Gastrocnemius medialis (tissue), 4 donors: ENCODE measurements around the gene FAM13A. TPM values are rescaled to one million over a fixed set of nuclear protein-coding genes. Genes with fewer than 3 reads are reported as not detected.

ENCODE experiments used
- ATAC-seq, 2 donors: fragments of 150-250 bp; one replicate each; pipeline ENCODE4 v1.9.1; 2016
- DNase-seq, 2 donors: peaks; one replicate each; pipeline ENCODE4 v3.0.0-alpha.2; 2019
- H3K27ac ChIP-seq, 4 donors: fragments of 200-600 bp; sonication (generic); 1 replicate in 1 of 4; 2 replicates in 3 of 4; pipeline ENCODE4 v1.5.1; 2016 to 2018; ENCODE audit warnings: mild to moderate bottlenecking in 2 of 4, moderate library complexity in 1 of 4
- H3K27me3 ChIP-seq, 3 donors: fragments of 200-600 bp; sonication (generic) in 2 of 3; 1 replicate in 1 of 3; 2 replicates in 2 of 3; pipeline versions ENCODE4 v1.5.1 to v1.6.0; 2016 to 2019; ENCODE audit warnings: mild to moderate bottlenecking in 1 of 3, moderate library complexity in 1 of 3
- H3K36me3 ChIP-seq, 2 donors: fragments of 200-600 bp; sonication (generic) in 1 of 2; one replicate each; pipeline ENCODE4 v1.5.1; 2017 to 2018
- H3K4me1 ChIP-seq, 2 donors: fragments of 200-600 bp; sonication (generic) in 1 of 2; one replicate each; pipeline ENCODE4 v1.5.1; 2016 to 2017; ENCODE audit warnings: mild to moderate bottlenecking in 2 of 2
- H3K4me3 ChIP-seq, 4 donors: fragments of 200-600 bp; sonication (generic) in 3 of 4; 1 replicate in 1 of 4; 2 replicates in 3 of 4; pipeline ENCODE4 v1.5.1; 2016 to 2019; ENCODE audit warnings: mild to moderate bottlenecking in 2 of 4
- H3K9me3 ChIP-seq, 3 donors: fragments of 200-600 bp; sonication (generic) in 2 of 3; 1 replicate in 1 of 3; 2 replicates in 2 of 3; pipeline ENCODE4 v1.5.1; 2016 to 2019
- POLR2A ChIP-seq, 2 donors: fragments of 450-650 bp; IDR thresholded peaks; one replicate each; pipeline ENCODE4 v1.6.1; 2017; ENCODE audit warnings: antibody characterized with exemption in 2 of 2, mild to moderate bottlenecking in 2 of 2, moderate library complexity in 2 of 2
- in situ Hi-C, 4 donors: fragments of 200-750 bp; cut with MboI; loops; one replicate each; pipeline versions ENCODE4 v1.15.0 to v1.8.0; 2017; ENCODE audit warnings: low sequenced_read_pairs in 4 of 4
- intact Hi-C: fragments of 100-400 bp; cut with DNase I; formaldehyde crosslinking; loops from one replicate; pipeline ENCODE4 v1.15.1; 2023; ENCODE audit warnings: low total_unique reads
- total RNA-seq, 4 donors: library from RNA; depleted of rRNA; stranded (reverse); fragments of >200 nt; gene quantifications; one replicate each; pipeline versions ENCODE4 v1.1.0 to v1.2.3, GENCODE V29; 2016
- TF ChIP-seq, protein P1 (sequence below), 5 experiments: fragments of 450-650 bp in 3 of 5; fragments of 200-600 bp in 2 of 5; sonication (generic) in 2 of 5; IDR thresholded peaks in 4 of 5; conservative IDR thresholded peaks in 1 of 5; 1 replicate in 4 of 5; 2 replicates in 1 of 5; pipeline ENCODE4 v1.5.1; 2016 to 2019; ENCODE audit warnings: antibody characterized with exemption in 5 of 5, mild to moderate bottlenecking in 3 of 5, moderate library complexity in 3 of 5

FAM13A gene
- total RNA-seq, 4 donors from 2014 or later = 6.7 to 14.1 (median 11.4) TPM

DNA sequence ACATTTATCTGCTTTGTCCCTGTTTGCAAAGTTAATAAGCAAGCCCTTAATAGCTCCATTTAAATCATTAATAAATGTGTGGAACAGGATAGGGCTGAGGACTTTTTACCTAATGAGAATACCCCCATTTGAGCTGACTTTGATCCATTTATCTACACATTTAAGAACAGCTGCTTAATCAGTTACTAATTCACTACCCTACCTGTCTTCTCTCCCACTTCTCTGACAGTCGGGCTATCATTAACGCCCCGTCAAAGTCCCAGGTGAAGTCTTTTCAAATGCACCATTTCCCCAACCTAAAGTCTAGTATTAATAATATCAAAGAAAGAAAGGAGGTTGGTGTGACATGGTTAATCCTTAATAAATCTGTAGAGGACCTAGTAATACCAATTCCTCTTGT, 302.2 kb downstream of the FAM13A start:
- intact Hi-C loops = no loop called here
- Histone ChIP-seq H3K27me3 (no peaks in the 10 kb centered on the region), H3K4me3 (no peak overlapping the region), H3K27ac (no peak overlapping the region), H3K4me1 (peaks cover 9 to 24% of the 10 kb centered on the region in 2 donors), H3K36me3 (peaks cover 0 to 9% of the 10 kb centered on the region in 2 donors), H3K9me3 (no peaks in the 10 kb centered on the region)
- DNase-seq (no peak), ATAC-seq (no peak)
- TF ChIP-seq, protein P1, sequence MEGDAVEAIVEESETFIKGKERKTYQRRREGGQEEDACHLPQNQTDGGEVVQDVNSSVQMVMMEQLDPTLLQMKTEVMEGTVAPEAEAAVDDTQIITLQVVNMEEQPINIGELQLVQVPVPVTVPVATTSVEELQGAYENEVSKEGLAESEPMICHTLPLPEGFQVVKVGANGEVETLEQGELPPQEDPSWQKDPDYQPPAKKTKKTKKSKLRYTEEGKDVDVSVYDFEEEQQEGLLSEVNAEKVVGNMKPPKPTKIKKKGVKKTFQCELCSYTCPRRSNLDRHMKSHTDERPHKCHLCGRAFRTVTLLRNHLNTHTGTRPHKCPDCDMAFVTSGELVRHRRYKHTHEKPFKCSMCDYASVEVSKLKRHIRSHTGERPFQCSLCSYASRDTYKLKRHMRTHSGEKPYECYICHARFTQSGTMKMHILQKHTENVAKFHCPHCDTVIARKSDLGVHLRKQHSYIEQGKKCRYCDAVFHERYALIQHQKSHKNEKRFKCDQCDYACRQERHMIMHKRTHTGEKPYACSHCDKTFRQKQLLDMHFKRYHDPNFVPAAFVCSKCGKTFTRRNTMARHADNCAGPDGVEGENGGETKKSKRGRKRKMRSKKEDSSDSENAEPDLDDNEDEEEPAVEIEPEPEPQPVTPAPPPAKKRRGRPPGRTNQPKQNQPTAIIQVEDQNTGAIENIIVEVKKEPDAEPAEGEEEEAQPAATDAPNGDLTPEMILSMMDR (IDR thresholded peaks at IDR 0.05 in 4 of 5, conservative IDR thresholded peaks at IDR 0.05 in 1 of 5) = no peak
- no peak for TF ChIP-seq POLR2A (IDR thresholded peaks at IDR 0.05)
- in situ Hi-C loops = no loop called here

DNA sequence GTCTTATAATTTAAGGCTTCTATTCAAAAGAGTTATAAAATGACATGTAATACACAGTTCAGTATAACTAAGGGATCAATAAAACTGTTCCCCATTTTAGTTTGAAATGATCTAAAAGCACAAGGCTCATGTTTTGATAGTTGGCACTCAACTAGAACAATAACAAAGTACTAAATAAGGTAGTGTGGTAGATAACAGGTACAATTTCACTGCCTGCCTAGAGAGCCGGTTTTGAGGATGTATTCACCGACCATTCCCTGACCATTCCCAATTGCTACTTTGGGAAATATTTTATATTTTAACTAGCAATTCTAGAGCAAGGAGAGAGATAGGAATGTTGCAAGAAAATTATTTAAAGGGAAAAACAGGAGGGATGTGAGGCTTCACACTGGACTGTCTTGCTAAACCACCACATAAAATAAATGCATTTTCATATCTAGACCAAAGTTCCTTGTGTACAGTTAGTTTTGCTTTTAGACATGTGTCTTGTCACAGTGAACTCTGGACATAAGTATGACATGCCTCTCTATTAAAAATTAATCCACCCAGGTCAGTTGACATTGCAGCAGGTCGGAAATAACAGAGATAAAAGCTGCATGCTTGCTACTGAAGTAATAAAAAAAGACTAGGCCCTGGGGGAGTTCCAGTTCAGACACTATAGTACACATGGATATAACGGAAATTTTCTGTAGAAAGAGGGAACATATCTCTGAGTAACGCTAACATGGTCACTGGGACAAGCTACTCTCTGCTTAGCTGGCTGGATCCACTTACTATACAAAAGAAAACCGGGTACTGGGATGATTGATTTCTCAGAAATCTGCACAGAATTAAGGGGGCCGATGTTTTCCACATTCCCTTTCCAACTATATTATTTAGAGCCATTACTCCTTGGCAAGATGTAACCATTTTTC, 303.1 kb downstream of the FAM13A start:
- Histone ChIP-seq H3K4me3 (no peak overlapping the region), H3K9me3 (no peaks in the 10 kb centered on the region), H3K4me1 (peaks cover under 1 to 16% of the 10 kb centered on the region in 2 donors), H3K36me3 (peaks cover 0 to 18% of the 10 kb centered on the region in 2 donors), H3K27me3 (no peaks in the 10 kb centered on the region), H3K27ac (no peak overlapping the region)
- in situ Hi-C loops (no loop called here), intact Hi-C loops (no loop called here)
- TF ChIP-seq, protein P1 (IDR thresholded peaks at IDR 0.05 in 4 of 5, conservative IDR thresholded peaks at IDR 0.05 in 1 of 5) = no peak
- no peak for TF ChIP-seq POLR2A (IDR thresholded peaks at IDR 0.05)
- ATAC-seq (no peak), DNase-seq (no peak)

DNA sequence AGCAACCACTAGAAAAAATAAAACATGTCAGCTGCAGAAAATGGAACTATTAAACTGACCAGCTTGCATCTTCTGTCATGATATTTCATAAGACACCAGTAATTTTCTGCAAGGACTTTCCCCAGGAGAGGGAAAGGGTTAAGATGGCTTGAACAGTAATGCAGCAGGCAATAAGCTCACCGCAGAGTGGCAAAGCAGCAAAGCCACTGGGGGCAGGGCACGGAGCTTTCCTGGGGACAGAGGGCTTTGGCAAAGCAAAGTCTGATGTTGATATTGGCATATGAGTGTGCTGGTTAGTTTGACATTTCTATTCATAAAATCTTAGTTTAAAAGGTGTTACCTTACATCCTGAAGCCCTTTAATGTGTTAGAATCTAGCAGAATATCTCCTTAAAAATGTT, 304.2 kb downstream of the FAM13A start:
- peaks cover 0 to 29% of the 10 kb centered on the region in 2 donors for H3K36me3 ChIP-seq
- no peak for TF ChIP-seq POLR2A (IDR thresholded peaks at IDR 0.05)
- TF ChIP-seq, protein P1 (IDR thresholded peaks at IDR 0.05 in 4 of 5, conservative IDR thresholded peaks at IDR 0.05 in 1 of 5) = no peak

DNA sequence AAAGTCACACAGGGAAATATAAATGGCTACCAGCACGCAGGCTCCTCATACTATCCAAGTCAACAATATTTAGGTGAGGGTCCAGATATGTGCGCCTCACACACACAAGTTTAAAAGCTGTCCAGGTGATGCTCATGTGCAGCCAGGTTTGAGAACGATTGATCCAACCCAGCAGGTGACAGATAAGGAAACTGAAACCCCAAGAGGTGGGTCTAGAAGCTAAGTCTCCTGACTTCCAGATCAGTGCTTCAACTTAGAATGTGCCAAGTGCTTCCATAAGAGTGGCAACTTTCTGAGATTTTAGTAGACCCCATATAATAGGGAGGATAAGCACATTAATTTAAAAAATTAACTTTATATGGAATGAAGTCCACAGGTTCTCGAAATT, 304.9 kb downstream of the FAM13A start:
- TF ChIP-seq, protein P1 (IDR thresholded peaks at IDR 0.05 in 4 of 5, conservative IDR thresholded peaks at IDR 0.05 in 1 of 5) = no peak
- TF ChIP-seq POLR2A (IDR thresholded peaks at IDR 0.05) = no peak
- ATAC-seq (no peak), DNase-seq (no peak)
- H3K4me1 ChIP-seq = peaks cover 0 to 2% of the 10 kb centered on the region in 2 donors
- H3K27ac ChIP-seq = no peak overlapping the region
- in situ Hi-C loops (no loop called here), intact Hi-C loops (no loop called here)
- H3K36me3 ChIP-seq = peaks cover 0 to 35% of the 10 kb centered on the region in 2 donors
- H3K9me3 ChIP-seq = no peaks in the 10 kb centered on the region
- H3K27me3 ChIP-seq = no peaks in the 10 kb centered on the region
- no peak overlapping the region for H3K4me3 ChIP-seq

More for the DNA sequence above, 304.2 kb downstream of the FAM13A start:
- intact Hi-C loops = no loop called here
- H3K9me3 ChIP-seq = no peaks in the 10 kb centered on the region
- H3K27me3 ChIP-seq = no peaks in the 10 kb centered on the region
- DNase-seq (no peak), ATAC-seq (no peak)
- no peak overlapping the region for H3K4me3 ChIP-seq
- in situ Hi-C loops = no loop called here
- peaks cover 0 to 9% of the 10 kb centered on the region in 2 donors for H3K4me1 ChIP-seq
- H3K27ac ChIP-seq = no peak overlapping the region
